GM18867 (cell line): ENCODE measurements around the gene NHLRC3.
A peak's percentile ranks its signal among the peaks of the same experiment; 100 is the strongest.
"Not testable (repeated sequence)": the region's sequence is repeated elsewhere in the genome, so short reads cannot be mapped to it uniquely, and the experiment has no call there.

Experiments used
- ATAC-seq: cut with Tn5 transposase; IDR thresholded peaks from one replicate; pipeline ENCODE4 v1.9.1; 2021; ENCODE audit warnings: mild to moderate bottlenecking, moderate library complexity; ENCODE audit not compliant: unreplicated experiment

NHLRC3 gene

GRCh38 chr13:39040206-39040605 is 1.9 kb downstream of the NHLRC3 start:
- ATAC-seq, result no peak

- ATAC-seq, result peak; percentile 89
Observed at GRCh38 chr13:39044536-39044935, 6.3 kb downstream of the NHLRC3 start.

DNA sequence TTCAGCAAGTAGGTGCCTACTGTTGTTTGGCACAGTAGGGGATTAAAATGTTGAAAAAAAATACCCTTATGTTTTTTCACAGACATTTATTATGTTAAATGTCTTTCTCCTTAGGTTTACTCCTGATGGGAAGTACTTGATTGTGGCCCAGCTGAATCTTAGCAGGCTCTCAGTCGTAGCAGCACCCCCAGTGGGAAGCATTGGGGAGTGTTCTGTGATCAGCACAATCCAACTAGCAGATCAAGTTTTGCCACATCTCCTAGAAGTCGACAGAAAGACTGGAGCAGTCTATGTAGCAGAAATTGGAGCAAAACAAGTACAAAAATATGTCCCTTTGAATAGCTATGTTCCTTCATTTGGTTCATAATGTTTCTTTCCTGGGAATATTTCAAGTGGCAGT is 9.3 kb downstream of the NHLRC3 start:
- ATAC-seq, result no peak

GRCh38 chr13:39048806-39049205 is 10.6 kb downstream of the NHLRC3 start:
- no peak for ATAC-seq

GRCh38 chr13:39049274-39049673 is 11.0 kb downstream of the NHLRC3 start:
- ATAC-seq, result no peak

- ATAC-seq, result peak; percentile 49
Observed at GRCh38 chr13:39051157-39051556, 12.9 kb downstream of the NHLRC3 start.

DNA sequence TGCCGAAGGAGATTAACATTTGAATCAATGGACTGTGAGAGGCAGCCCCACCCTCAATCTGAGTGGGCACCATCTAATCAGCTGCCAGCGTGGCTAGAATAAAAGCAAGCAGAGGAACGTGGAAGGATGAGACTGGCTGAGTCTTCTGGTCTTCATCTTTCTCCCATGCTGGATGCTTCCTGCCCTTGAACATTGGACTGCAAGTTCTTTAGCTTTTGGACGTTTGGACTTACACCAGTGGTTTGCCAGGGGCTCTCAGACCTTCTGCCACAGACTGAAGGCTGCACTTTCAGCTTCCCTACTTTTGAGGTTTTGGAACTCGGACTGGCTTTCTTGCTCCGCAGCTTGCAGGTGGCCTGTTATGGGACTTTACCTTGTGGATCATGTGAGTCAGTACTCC is 14.7 kb downstream of the NHLRC3 start:
- ATAC-seq, result no peak

GRCh38 chr13:39054112-39054511 is 15.9 kb downstream of the NHLRC3 start:
- ATAC-seq, result no peak

DNA sequence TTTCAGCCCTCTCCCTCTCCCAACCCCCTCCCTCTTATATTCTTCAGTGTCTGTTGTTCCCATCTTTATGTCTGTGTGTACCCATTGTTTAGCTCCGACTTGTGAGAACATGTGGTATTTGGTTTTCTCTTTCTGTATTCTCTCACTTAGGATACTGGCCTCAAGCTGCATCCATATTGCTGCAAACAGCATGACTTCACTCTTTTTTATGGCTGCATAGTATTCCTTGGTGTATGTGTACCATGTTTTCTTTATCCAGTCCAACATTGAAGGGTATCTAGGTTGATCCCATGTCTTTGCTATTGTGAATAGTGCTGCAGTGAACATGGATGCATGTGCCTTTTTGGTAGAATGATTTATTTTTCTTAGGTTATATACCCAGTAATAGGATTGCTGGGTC is 17.8 kb downstream of the NHLRC3 start:
- no peak for ATAC-seq

- no peak for ATAC-seq
Observed at GRCh38 chr13:39058040-39058439, 19.8 kb downstream of the NHLRC3 start.

DNA sequence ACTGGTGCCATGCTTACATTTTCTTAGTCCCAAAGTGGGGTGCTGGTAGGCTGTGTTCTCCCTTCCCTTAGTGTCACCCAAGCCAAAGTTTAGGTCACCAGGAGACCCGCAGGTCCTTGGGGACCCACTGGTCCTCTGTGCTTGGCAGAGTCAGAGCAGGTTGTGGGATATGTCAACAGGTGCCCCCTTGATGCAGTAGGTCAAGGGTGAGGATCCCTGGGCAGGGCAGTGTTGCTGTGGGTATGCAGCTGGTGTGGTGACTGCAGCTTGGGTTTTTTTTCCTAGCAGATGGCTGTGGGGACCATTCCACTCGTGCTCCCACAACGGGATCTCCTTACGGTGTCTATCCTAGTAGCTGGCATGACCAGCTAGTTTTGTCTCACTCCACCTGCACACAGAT is 23.7 kb downstream of the NHLRC3 start:
- no peak for ATAC-seq

DNA sequence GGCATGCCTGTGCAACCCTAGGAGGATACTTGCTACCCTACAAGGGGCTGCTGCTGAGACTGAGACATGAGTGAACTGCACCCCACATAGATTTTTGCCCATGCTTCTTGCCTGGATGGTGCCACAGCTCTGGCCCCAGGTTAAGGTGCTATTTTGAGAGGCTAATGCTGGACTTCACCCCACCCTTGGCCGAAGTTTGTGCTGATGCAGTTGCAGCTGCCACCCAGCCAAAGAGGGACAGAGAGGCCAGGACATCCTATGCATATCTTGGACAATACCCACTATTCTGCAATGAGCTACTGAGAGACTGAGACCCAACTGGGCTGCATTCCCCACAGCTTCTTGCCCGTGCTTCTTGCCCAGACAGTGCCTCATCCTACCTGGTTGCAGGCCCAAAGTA is 34.6 kb downstream of the NHLRC3 start:
- ATAC-seq, result no peak

GRCh38 chr13:39073983-39074382 is 35.7 kb downstream of the NHLRC3 start:
- ATAC-seq, result no peak

DNA sequence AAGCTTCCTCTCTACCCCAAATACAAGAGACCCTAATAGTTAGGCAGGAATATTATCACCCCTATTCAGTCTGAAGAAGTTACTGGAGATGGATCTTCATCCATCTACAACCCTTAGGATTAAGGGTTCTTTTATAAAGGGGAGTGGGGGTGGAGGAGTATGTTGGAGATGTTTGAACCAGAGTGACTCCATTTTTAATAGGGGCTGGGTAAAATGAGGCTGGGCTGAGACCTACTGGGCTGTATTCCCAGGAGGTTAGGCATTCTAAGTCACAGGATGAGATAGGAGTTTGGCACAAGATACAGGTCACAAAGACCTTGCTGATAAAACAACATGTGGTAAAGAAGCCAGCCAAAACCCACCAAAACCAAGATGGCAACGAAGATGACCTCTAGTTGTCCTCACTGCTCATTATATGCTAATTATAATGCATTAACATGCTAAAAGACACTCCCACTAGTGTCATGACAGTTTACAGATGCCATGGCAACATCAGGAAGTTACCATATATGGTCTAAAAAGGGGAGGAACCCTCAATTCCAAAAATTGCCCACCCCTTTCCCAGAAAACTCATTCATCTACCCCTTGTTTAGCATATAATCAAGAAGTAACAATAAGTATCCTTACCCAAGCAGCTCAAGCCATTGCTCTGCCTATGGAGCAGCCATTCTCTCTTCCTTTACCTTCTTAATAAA is 48.1 kb downstream of the NHLRC3 start:
- ATAC-seq, result not testable (repeated sequence)

- no peak for ATAC-seq
Observed at GRCh38 chr13:39091586-39091985, 53.3 kb downstream of the NHLRC3 start.

GRCh38 chr13:39095500-39095899 is 57.2 kb downstream of the NHLRC3 start:
- ATAC-seq, result peak; percentile 61

GRCh38 chr13:39099231-39099630 is 61.0 kb downstream of the NHLRC3 start:
- no peak for ATAC-seq
